ENCODE results near the gene DCAF8. TPM values are rescaled to one million over a fixed set of nuclear protein-coding genes. Genes with fewer than 3 reads are reported as not detected.

The DCAF8 gene
- total RNA-seq, 1 donor from 2014 or later = 88.4 TPM

GRCh38 chr1:160179336-160179735, 83.0 kb downstream of the DCAF8 start:
- Mint-ChIP-seq H3K4me1 (ENCODE audit: low read depth) (no peaks in the 10 kb centered on the region), H3K4me3 (ENCODE audit: unreplicated experiment) (no peak overlapping the region), H3K27me3 (ENCODE audit: low read depth) (peaks cover 11% of the 10 kb centered on the region), H3K36me3 (ENCODE audit: low read depth) (no peaks in the 10 kb centered on the region), H3K27ac (ENCODE audit: unreplicated experiment) (no peak overlapping the region), H3K9me3 (ENCODE audit: low read depth) (no peaks in the 10 kb centered on the region)
- TF ChIP-seq, protein P1, sequence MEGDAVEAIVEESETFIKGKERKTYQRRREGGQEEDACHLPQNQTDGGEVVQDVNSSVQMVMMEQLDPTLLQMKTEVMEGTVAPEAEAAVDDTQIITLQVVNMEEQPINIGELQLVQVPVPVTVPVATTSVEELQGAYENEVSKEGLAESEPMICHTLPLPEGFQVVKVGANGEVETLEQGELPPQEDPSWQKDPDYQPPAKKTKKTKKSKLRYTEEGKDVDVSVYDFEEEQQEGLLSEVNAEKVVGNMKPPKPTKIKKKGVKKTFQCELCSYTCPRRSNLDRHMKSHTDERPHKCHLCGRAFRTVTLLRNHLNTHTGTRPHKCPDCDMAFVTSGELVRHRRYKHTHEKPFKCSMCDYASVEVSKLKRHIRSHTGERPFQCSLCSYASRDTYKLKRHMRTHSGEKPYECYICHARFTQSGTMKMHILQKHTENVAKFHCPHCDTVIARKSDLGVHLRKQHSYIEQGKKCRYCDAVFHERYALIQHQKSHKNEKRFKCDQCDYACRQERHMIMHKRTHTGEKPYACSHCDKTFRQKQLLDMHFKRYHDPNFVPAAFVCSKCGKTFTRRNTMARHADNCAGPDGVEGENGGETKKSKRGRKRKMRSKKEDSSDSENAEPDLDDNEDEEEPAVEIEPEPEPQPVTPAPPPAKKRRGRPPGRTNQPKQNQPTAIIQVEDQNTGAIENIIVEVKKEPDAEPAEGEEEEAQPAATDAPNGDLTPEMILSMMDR (IDR thresholded peaks at IDR 0.05) = no peak
- no peak for DNase-seq (ENCODE audit: low spot score)

- TF ChIP-seq, protein P1 (IDR thresholded peaks at IDR 0.05) = no peak
- Mint-ChIP-seq H3K27me3 (ENCODE audit: low read depth) (peaks cover 11% of the 10 kb centered on the region), H3K9me3 (ENCODE audit: low read depth) (no peaks in the 10 kb centered on the region), H3K4me1 (ENCODE audit: low read depth) (no peaks in the 10 kb centered on the region), H3K27ac (ENCODE audit: unreplicated experiment) (no peak overlapping the region), H3K36me3 (ENCODE audit: low read depth) (no peaks in the 10 kb centered on the region), H3K4me3 (ENCODE audit: unreplicated experiment) (no peak overlapping the region)
- DNase-seq (ENCODE audit: low spot score) = no peak
Measured at GRCh38 chr1:160178731-160179130, 83.6 kb downstream of the DCAF8 start.

GRCh38 chr1:160177667-160178066, 84.7 kb downstream of the DCAF8 start:
- TF ChIP-seq, protein P1 (IDR thresholded peaks at IDR 0.05) = no peak
- H3K9me3 Mint-ChIP-seq (ENCODE audit: low read depth) = no peaks in the 10 kb centered on the region
- H3K36me3 Mint-ChIP-seq (ENCODE audit: low read depth) = no peaks in the 10 kb centered on the region
- H3K27ac Mint-ChIP-seq (ENCODE audit: unreplicated experiment) = no peak overlapping the region
- no peaks in the 10 kb centered on the region for H3K4me1 Mint-ChIP-seq (ENCODE audit: low read depth)
- peaks cover 11% of the 10 kb centered on the region for H3K27me3 Mint-ChIP-seq (ENCODE audit: low read depth)
- no peak overlapping the region for H3K4me3 Mint-ChIP-seq (ENCODE audit: unreplicated experiment)
- no peak for DNase-seq (ENCODE audit: low spot score)

GRCh38 chr1:160177231-160177630, 85.1 kb downstream of the DCAF8 start:
- no peak overlapping the region for H3K4me3 Mint-ChIP-seq (ENCODE audit: unreplicated experiment)
- H3K9me3 Mint-ChIP-seq (ENCODE audit: low read depth) = no peaks in the 10 kb centered on the region
- DNase-seq (ENCODE audit: low spot score) = no peak
- no peaks in the 10 kb centered on the region for H3K36me3 Mint-ChIP-seq (ENCODE audit: low read depth)
- H3K27ac Mint-ChIP-seq (ENCODE audit: unreplicated experiment) = no peak overlapping the region
- H3K27me3 Mint-ChIP-seq (ENCODE audit: low read depth) = peaks cover 11% of the 10 kb centered on the region
- TF ChIP-seq, protein P1 (IDR thresholded peaks at IDR 0.05) = no peak
- H3K4me1 Mint-ChIP-seq (ENCODE audit: low read depth) = no peaks in the 10 kb centered on the region

- Mint-ChIP-seq H3K27me3 (ENCODE audit: low read depth) (peaks cover 4% of the 10 kb centered on the region), H3K9me3 (ENCODE audit: low read depth) (no peaks in the 10 kb centered on the region), H3K4me1 (ENCODE audit: low read depth) (peaks cover 28% of the 10 kb centered on the region), H3K27ac (ENCODE audit: unreplicated experiment) (no peak overlapping the region), H3K36me3 (ENCODE audit: low read depth) (no peaks in the 10 kb centered on the region), H3K4me3 (ENCODE audit: unreplicated experiment) (no peak overlapping the region)
- DNase-seq (ENCODE audit: low spot score) = no peak
- TF ChIP-seq, protein P1 (IDR thresholded peaks at IDR 0.05) = no peak
Measured at GRCh38 chr1:160171980-160172379, 90.4 kb downstream of the DCAF8 start.
